ENCODE data around the gene ARL4D. TPM values are rescaled to one million over a fixed set of nuclear protein-coding genes. Genes with fewer than 3 reads are reported as not detected.

Gene ARL4D
- total RNA-seq, 1 experiment from 2014 or later: 4.5 TPM

GRCh38 chr17:43385046-43385831 is 13.6 kb upstream of the ARL4D start:
- Histone ChIP-seq H3K4me3 (ENCODE audit: low read depth in 2 of 2, low read length in 2 of 2) (no peak overlapping the region), H3K27ac (ENCODE audit: low read length) (no peak overlapping the region), H3K9me3 (ENCODE audit: control insufficient read depth, insufficient read depth, low read depth, low read length) (peaks cover 9% of the 10 kb centered on the region; the same call in 1 of the 2 replicates), H3K36me3 (ENCODE audit: control insufficient read depth, insufficient read depth, low read length) (no peaks in the 10 kb centered on the region), H3K4me1 (ENCODE audit: control insufficient read depth, insufficient read depth, low read length) (peaks cover 4% of the 10 kb centered on the region), H3K27me3 (ENCODE audit: control insufficient read depth, insufficient read depth, low read length) (no peaks in the 10 kb centered on the region)
- DNase-seq (ENCODE audit: low read depth, low spot score) (no peak), ATAC-seq (no peak)
- BruUV-seq (replicated peaks): no TSS peak
- TF ChIP-seq POLR2AphosphoS5 (IDR thresholded peaks at IDR 0.05; ENCODE audit: low read depth, low read length) (no peak), CTCF (IDR thresholded peaks at IDR 0.05) (no peak), TCF7L2 (IDR thresholded peaks at IDR 0.05; ENCODE audit: low read depth, low read length) (no peak), SIN3A (IDR thresholded peaks at IDR 0.05; ENCODE audit: borderline replicate concordance, insufficient read depth, low read depth, low read length) (no peak)
- TF ChIP-seq, protein P1, sequence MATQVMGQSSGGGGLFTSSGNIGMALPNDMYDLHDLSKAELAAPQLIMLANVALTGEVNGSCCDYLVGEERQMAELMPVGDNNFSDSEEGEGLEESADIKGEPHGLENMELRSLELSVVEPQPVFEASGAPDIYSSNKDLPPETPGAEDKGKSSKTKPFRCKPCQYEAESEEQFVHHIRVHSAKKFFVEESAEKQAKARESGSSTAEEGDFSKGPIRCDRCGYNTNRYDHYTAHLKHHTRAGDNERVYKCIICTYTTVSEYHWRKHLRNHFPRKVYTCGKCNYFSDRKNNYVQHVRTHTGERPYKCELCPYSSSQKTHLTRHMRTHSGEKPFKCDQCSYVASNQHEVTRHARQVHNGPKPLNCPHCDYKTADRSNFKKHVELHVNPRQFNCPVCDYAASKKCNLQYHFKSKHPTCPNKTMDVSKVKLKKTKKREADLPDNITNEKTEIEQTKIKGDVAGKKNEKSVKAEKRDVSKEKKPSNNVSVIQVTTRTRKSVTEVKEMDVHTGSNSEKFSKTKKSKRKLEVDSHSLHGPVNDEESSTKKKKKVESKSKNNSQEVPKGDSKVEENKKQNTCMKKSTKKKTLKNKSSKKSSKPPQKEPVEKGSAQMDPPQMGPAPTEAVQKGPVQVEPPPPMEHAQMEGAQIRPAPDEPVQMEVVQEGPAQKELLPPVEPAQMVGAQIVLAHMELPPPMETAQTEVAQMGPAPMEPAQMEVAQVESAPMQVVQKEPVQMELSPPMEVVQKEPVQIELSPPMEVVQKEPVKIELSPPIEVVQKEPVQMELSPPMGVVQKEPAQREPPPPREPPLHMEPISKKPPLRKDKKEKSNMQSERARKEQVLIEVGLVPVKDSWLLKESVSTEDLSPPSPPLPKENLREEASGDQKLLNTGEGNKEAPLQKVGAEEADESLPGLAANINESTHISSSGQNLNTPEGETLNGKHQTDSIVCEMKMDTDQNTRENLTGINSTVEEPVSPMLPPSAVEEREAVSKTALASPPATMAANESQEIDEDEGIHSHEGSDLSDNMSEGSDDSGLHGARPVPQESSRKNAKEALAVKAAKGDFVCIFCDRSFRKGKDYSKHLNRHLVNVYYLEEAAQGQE (IDR thresholded peaks at IDR 0.05; ENCODE audit: insufficient read depth in 1 of 2, low read depth in 2 of 2, low read length in 1 of 2): no peak
- ChIA-PET CTCF (no interaction called here), POLR2A (interaction anchor here (0.6 kb wide), 1 partner anchor 18 kb away, joined by 9 read pairs; no protein-coding TSS in a partner anchor)
- intact Hi-C loops (cut with micrococcal nuclease; ENCODE audit: unreplicated experiment): no loop called here
- in situ Hi-C loops (cut with HindIII; ENCODE audit: low pct_unique_long_range_greater_than_20kb, low sequenced_read_pairs): no loop called here

- BruUV-seq (replicated peaks): TSS peak; percentile 95
- H3K27me3 ChIP-seq (ENCODE audit: control insufficient read depth, insufficient read depth, low read length): no peaks in the 10 kb centered on the region
- peak; percentile 95 for ATAC-seq
- no peaks in the 10 kb centered on the region for H3K9me3 ChIP-seq (ENCODE audit: control insufficient read depth, insufficient read depth, low read depth, low read length)
- no peaks in the 10 kb centered on the region for H3K36me3 ChIP-seq (ENCODE audit: control insufficient read depth, insufficient read depth, low read length)
- POLR2A ChIA-PET: interaction anchor here (0.6 to 1.9 kb wide), 4 partner anchors 20 to 277 kb away, joined by 3 to 19 read pairs (median 4); partner anchors contain the start of gene DHX8
- H3K4me1 ChIP-seq (ENCODE audit: control insufficient read depth, insufficient read depth, low read length): peaks cover 4% of the 10 kb centered on the region
- peak overlapping the region; percentile 61 to 65 for H3K4me3 ChIP-seq (ENCODE audit: low read depth in 2 of 2, low read length in 2 of 2)
- peak overlapping the region; percentile 90 for H3K27ac ChIP-seq (ENCODE audit: low read length)
- no peak for DNase-seq (ENCODE audit: low read depth, low spot score)
- CTCF ChIA-PET: interaction anchor here (1.0 kb wide), 1 partner anchor 96 kb away, joined by 8 read pairs; the partner anchor contains the start of gene DHX8
- intact Hi-C loops (cut with micrococcal nuclease; ENCODE audit: unreplicated experiment): no loop called here
- in situ Hi-C loops (cut with HindIII; ENCODE audit: low pct_unique_long_range_greater_than_20kb, low sequenced_read_pairs): no loop called here
- TF ChIP-seq POLR2AphosphoS5 (IDR thresholded peaks at IDR 0.05; ENCODE audit: low read depth, low read length): peak; percentile 65
- TF ChIP-seq TCF7L2 (IDR thresholded peaks at IDR 0.05; ENCODE audit: low read depth, low read length): no peak
- TF ChIP-seq SIN3A (IDR thresholded peaks at IDR 0.05; ENCODE audit: borderline replicate concordance, insufficient read depth, low read depth, low read length): 0 out of 2 replicates have a peak, but pooled peaks have one; percentile 53
- no peak for TF ChIP-seq CTCF (IDR thresholded peaks at IDR 0.05)
These were observed 10.3 kb upstream of the ARL4D start for GRCh38 chr17:43388359-43389045.

All from Panc1 (cell line).